MV-4-11 (cell line): Measurements from ENCODE around the gene PSEN1.
"Not testable (repeated sequence)": the region's sequence is repeated elsewhere in the genome, so short reads cannot be mapped to it uniquely, and the experiment has no call there.

Experiments
- DNase-seq: peaks from one replicate; lab custom pipeline; 2025; lab: John Stamatoyannopoulos, UW

The PSEN1 gene

GRCh38 chr14:73167727-73168126 is 31.4 kb downstream of the PSEN1 start:
- DNase-seq: no peak

GRCh38 chr14:73168274-73168673 is 32.0 kb downstream of the PSEN1 start:
- no peak for DNase-seq

- DNase-seq: no peak
These were observed 32.4 kb downstream of the PSEN1 start for GRCh38 chr14:73168691-73169090.

- DNase-seq: not testable (repeated sequence)
These were observed 33.5 kb downstream of the PSEN1 start for GRCh38 chr14:73169855-73170254.

- DNase-seq: no peak
These were observed 34.4 kb downstream of the PSEN1 start for GRCh38 chr14:73170686-73171085.

GRCh38 chr14:73172500-73172899 is 36.2 kb downstream of the PSEN1 start:
- no peak for DNase-seq

GRCh38 chr14:73173092-73173735 is 36.9 kb downstream of the PSEN1 start:
- peak; percentile 19 for DNase-seq

- DNase-seq: peak; percentile 70
These were observed 40.4 kb downstream of the PSEN1 start for GRCh38 chr14:73176685-73177084.

GRCh38 chr14:73180385-73180805 is 44.1 kb downstream of the PSEN1 start:
- peak; percentile 95 for DNase-seq

GRCh38 chr14:73180969-73181368 is 44.7 kb downstream of the PSEN1 start:
- not testable (repeated sequence) for DNase-seq

GRCh38 chr14:73188501-73188911 is 52.2 kb downstream of the PSEN1 start:
- DNase-seq: peak; percentile 18

GRCh38 chr14:73189651-73190050 is 53.3 kb downstream of the PSEN1 start:
- no peak for DNase-seq

GRCh38 chr14:73191441-73191840 is 55.1 kb downstream of the PSEN1 start:
- DNase-seq: no peak

GRCh38 chr14:73194306-73194705 is 58.0 kb downstream of the PSEN1 start:
- DNase-seq: not testable (repeated sequence)

- DNase-seq: no peak
These were observed 61.9 kb downstream of the PSEN1 start for GRCh38 chr14:73198253-73198652.

GRCh38 chr14:73203527-73203926 is 67.2 kb downstream of the PSEN1 start:
- DNase-seq: no peak

- DNase-seq: no peak
These were observed 71.3 kb downstream of the PSEN1 start for GRCh38 chr14:73207615-73208014.

GRCh38 chr14:73208390-73208789 is 72.1 kb downstream of the PSEN1 start:
- no peak for DNase-seq

- no peak for DNase-seq
These were observed 72.5 kb downstream of the PSEN1 start for GRCh38 chr14:73208846-73209245.

- DNase-seq: no peak
These were observed 73.6 kb downstream of the PSEN1 start for GRCh38 chr14:73209953-73210352.

GRCh38 chr14:73211251-73212040 is 75.1 kb downstream of the PSEN1 start:
- no peak for DNase-seq

GRCh38 chr14:73216030-73216429 is 79.7 kb downstream of the PSEN1 start:
- no peak for DNase-seq

- no peak for DNase-seq
These were observed 81.1 kb downstream of the PSEN1 start for GRCh38 chr14:73217411-73217810.

- DNase-seq: no peak
These were observed 83.8 kb downstream of the PSEN1 start for GRCh38 chr14:73220061-73220460.
